GM12892 (cell line): ENCODE measurements around the gene RBMS2.

Experiments used
- POLR2A ChIP-seq: IDR thresholded peaks from 2 replicates; pipeline ENCODE4 v1.6.1; 2011; ENCODE audit warnings: low read depth, low read length, control low read depth
- POLR2AphosphoS5 ChIP-seq: IDR thresholded peaks from 2 replicates; pipeline ENCODE4 v1.6.1; 2011; ENCODE audit warnings: low read depth, low read length, control low read depth

DNA sequence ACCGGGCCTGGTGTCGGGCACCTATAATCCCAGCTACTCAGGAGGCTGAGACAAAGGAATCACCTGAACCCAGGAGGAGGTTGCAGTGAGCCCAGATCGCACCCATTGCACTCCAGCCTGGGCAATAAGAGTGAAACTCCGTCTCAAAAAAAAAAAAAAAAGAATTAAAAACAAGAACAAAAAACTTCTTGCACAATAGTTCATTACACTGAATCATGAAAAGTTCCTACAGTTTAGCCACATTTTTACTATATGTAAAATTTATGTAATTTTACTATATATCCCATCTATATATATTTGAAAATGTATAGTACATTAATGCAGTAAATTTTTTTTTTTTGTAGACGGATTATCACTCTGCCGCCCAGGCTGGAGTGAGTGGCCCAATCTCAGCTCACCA, 119.6 kb downstream of the RBMS2 start:
- TF ChIP-seq POLR2A (no peak), POLR2AphosphoS5 (no peak)
